Glomerular endothelial cell (primary cell): ENCODE data around the gene TBC1D22A. TPM values are rescaled to one million over a fixed set of nuclear protein-coding genes. Genes with fewer than 3 reads are reported as not detected.
"Not testable (repeated sequence)": the region's sequence is repeated elsewhere in the genome, so short reads cannot be mapped to it uniquely, and the experiment has no call there.

Experiments
- DNase-seq: peaks from one replicate; pipeline ENCODE4 v3.0.0-alpha.2; 2011; ENCODE audit warnings: low read depth, low spot score; ENCODE audit errors: extremely low read depth
- total RNA-seq: library from RNA; depleted of rRNA; stranded (reverse); fragments of >200 nt; gene quantifications from 2 replicates; pipeline ENCODE4 v1.2.3, GENCODE V29; 2015

Gene TBC1D22A
- total RNA-seq, 1 donor from 2014 or later = 38.7 TPM

- no peak for DNase-seq
Measured at GRCh38 chr22:46809153-46809885, 46.9 kb downstream of the TBC1D22A start.

- DNase-seq = no peak
Measured at GRCh38 chr22:46810856-46811786, 48.7 kb downstream of the TBC1D22A start.

GRCh38 chr22:46812034-46812605 is 49.7 kb downstream of the TBC1D22A start:
- DNase-seq = no peak

GRCh38 chr22:46812788-46813187 is 50.3 kb downstream of the TBC1D22A start:
- no peak for DNase-seq

- no peak for DNase-seq
Measured at GRCh38 chr22:46813816-46814597, 51.6 kb downstream of the TBC1D22A start.

GRCh38 chr22:46815132-46815531 is 52.7 kb downstream of the TBC1D22A start:
- DNase-seq = no peak

- no peak for DNase-seq
Measured at GRCh38 chr22:46815559-46815895, 53.1 kb downstream of the TBC1D22A start.

- no peak for DNase-seq
Measured at GRCh38 chr22:46815896-46816731, 53.7 kb downstream of the TBC1D22A start.

- DNase-seq = not testable (repeated sequence)
Measured at GRCh38 chr22:46817390-46817789, 54.9 kb downstream of the TBC1D22A start.

GRCh38 chr22:46823248-46823647 is 60.8 kb downstream of the TBC1D22A start:
- no peak for DNase-seq

GRCh38 chr22:46823654-46824053 is 61.2 kb downstream of the TBC1D22A start:
- no peak for DNase-seq

GRCh38 chr22:46824344-46824909 is 62.0 kb downstream of the TBC1D22A start:
- DNase-seq = no peak

- no peak for DNase-seq
Measured at GRCh38 chr22:46824980-46825544, 62.6 kb downstream of the TBC1D22A start.

- no peak for DNase-seq
Measured at GRCh38 chr22:46826438-46827135, 64.1 kb downstream of the TBC1D22A start.

GRCh38 chr22:46827136-46827780 is 64.8 kb downstream of the TBC1D22A start:
- DNase-seq = no peak

- DNase-seq = no peak
Measured at GRCh38 chr22:46827781-46828180, 65.3 kb downstream of the TBC1D22A start.

GRCh38 chr22:46828323-46828900 is 66.0 kb downstream of the TBC1D22A start:
- DNase-seq = no peak
